Skin of body (tissue), 2 donors: Measurements from ENCODE around the gene GGA2. TPM values are rescaled to one million over a fixed set of nuclear protein-coding genes. Genes with fewer than 3 reads are reported as not detected.
A peak's percentile ranks its signal among the peaks of the same experiment; 100 is the strongest.
"Not testable (repeated sequence)": the region's sequence is repeated elsewhere in the genome, so short reads cannot be mapped to it uniquely, and the experiment has no call there.

Experiments used
- DNase-seq: peaks from one replicate; lab custom pipeline; 2025; lab: John Stamatoyannopoulos, UW
- total RNA-seq: library from RNA; depleted of rRNA; stranded (reverse); fragments of >200 nt; gene quantifications from one replicate; pipeline ENCODE4 v1.2.3, GENCODE V29; 2014

Gene GGA2
- total RNA-seq, 1 donor from 2014 or later = 45.0 TPM

DNA sequence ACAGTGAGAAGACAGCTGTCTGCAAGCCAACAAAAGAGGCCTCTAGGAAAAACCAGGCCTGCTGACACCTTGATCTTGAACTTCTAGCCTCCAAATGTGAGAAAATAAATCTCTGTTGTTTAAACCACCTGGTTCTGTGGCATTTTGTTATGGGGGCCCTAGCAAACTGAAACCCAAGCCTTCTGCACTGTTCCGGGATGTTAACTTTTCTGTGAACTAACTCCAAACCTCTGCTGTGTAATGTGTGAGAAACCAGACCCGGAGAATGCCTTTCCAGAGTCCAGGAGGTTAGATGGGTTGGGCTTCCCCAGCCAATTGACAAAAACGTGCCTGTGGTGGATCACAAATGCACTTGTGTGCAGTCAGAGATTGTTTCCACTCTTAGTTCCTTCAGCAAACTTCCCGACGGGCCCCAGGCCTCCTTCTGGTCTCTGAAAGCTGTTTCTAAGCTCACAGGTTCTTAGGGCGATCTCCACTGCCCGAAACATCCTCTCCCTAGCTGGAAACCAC is 13.6 kb upstream of the GGA2 start:
- no peak for DNase-seq

- DNase-seq = no peak
Measured at GRCh38 chr16:23523321-23523720, 13.0 kb upstream of the GGA2 start.

GRCh38 chr16:23521965-23522364 is 11.7 kb upstream of the GGA2 start:
- DNase-seq = no peak

DNA sequence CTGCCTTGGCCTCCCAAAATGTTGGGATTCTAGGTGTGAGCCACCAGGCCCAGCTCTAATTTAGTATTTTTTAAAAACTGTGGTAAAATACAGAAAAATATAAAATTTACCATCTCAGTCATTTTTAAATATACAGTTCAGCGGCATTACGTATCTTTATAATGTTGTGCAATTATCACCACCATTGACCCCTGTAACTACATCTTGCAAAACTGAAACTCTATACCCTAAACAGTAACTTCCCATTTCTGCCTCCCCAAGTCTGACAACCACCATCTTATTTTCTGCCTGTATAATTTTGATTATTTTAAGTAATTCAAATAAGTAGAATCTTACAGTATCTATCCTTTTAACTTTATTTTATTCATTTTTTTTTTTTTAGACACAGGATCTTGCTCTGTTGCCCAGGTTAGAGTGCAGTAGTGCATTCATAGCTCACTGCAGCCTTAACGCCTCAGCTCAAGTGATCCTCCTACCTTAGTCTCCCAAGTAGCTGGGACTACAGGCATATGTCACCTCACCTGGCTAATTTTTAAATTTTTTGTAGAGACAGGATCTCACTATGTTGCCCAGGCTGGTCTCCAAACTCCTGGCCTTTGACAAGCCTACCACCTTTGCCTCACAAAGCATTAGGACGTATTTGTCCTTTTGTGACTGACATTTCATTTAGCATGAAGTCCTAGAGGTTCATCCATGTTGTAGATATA is 10.9 kb upstream of the GGA2 start:
- DNase-seq = no peak

GRCh38 chr16:23520500-23520899 is 10.2 kb upstream of the GGA2 start:
- no peak for DNase-seq

GRCh38 chr16:23519282-23519681 is 9.0 kb upstream of the GGA2 start:
- DNase-seq = no peak

GRCh38 chr16:23518435-23518891 is 8.2 kb upstream of the GGA2 start:
- DNase-seq = no peak

GRCh38 chr16:23516366-23517137 is 6.3 kb upstream of the GGA2 start:
- no peak for DNase-seq

GRCh38 chr16:23515881-23516280 is 5.6 kb upstream of the GGA2 start:
- DNase-seq = no peak

- DNase-seq = no peak
Measured at GRCh38 chr16:23514381-23515152, 4.3 kb upstream of the GGA2 start.

DNA sequence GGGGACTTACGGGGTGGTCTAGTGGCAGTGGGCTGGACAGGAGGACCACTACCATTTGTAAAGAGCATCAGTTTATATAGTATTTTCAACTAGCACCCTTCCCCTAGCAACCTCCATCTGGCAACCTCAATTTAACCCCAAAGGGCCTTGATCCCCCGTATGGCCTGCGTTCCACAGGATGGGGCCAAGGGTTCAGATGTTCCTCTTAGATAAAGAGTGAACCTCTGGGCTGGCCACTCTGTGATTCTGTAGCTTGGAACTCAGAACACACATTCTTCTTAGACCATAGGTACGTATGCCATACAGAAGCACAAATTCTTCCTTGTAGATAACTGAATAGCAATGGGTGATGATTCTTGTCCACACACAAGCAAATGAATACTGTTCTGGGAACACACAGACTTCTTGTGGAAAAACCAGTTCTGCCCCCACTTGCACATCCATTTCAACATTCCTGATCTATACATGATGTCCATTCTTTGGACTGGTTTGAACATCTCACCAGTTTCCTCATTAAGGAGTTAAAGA is 1.9 kb upstream of the GGA2 start:
- DNase-seq = no peak

GRCh38 chr16:23511731-23512130 is 1.4 kb upstream of the GGA2 start:
- no peak for DNase-seq

GRCh38 chr16:23510915-23511270 is 599 bp upstream of the GGA2 start:
- DNase-seq = not testable (repeated sequence)

DNA sequence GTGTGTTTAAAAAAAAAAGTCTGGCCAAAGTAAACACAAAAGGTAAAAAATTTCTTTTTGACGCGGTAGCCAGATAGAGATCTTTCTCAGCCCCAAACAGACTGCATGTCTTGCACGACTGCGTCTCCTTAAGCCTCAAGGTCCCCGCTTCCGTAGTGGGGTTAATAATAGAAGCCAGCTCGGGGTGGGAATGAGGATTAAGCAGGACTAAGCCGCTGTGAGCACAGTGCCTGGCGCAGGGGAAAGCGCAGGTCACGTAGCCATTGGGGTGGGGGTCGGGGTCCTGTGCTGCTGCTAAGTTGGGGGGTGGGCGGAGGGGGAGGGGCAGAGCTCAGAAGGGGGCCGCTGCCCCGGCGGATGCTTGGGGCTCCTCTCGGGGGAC is 521 bp downstream of the GGA2 start:
- peak; percentile 3 for DNase-seq

DNA sequence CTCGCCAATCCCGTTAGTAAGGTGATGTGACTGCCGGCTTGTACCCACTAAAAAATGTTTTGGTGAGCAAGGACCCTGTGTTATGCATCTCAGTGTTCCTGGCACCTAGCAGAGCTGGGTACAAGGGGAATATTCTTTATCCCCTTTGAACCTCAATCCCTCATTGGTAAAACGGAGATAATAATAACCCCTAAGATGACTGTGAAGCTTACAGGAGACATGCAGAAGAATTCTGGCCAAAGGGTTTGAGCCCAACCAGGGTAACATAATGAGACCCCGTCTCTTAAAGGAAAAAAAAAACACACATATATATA is 896 bp downstream of the GGA2 start:
- no peak for DNase-seq

DNA sequence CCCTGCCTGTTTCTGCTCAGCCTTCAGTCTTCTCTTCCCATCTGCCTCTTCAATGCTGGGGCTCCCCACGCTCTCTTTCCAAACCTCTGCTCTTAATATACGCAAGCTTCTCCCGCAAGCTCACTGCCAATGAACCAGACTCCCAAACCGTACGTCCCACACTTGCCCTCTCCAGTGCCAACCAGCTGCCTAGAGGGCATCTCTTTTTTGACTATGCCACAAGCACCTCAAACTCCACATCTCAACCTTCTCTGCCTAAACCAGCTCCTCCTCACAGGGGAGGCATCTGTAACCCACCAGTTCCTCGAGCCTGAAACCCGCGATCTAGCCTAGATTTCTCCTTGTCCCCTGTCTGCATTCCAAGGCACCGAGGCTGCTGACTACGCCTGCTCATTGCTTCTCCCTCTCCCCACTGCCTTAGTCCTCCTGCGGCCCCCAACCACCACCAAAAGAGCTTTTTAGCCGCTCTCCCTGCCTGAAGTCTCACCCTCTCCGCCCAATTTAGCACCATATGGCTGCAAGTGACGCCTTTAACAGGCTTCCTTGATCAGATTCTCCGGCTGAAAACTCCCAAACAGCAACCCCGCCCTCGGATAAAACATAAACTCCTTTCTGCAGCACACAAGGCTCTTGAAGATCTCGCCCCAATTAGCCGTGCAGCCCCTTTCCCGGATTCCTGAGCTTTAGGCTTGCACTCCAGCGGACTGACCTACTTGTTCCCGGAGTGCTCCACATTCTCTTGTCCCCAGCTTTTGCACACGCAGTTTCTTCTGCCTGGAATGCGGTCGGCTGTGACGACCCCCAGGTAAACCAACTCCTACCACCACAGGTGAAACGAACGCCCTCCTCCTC is 1.5 kb downstream of the GGA2 start:
- peak; percentile 44 for DNase-seq

GRCh38 chr16:23506606-23506994 is 3.7 kb downstream of the GGA2 start:
- DNase-seq = no peak

DNA sequence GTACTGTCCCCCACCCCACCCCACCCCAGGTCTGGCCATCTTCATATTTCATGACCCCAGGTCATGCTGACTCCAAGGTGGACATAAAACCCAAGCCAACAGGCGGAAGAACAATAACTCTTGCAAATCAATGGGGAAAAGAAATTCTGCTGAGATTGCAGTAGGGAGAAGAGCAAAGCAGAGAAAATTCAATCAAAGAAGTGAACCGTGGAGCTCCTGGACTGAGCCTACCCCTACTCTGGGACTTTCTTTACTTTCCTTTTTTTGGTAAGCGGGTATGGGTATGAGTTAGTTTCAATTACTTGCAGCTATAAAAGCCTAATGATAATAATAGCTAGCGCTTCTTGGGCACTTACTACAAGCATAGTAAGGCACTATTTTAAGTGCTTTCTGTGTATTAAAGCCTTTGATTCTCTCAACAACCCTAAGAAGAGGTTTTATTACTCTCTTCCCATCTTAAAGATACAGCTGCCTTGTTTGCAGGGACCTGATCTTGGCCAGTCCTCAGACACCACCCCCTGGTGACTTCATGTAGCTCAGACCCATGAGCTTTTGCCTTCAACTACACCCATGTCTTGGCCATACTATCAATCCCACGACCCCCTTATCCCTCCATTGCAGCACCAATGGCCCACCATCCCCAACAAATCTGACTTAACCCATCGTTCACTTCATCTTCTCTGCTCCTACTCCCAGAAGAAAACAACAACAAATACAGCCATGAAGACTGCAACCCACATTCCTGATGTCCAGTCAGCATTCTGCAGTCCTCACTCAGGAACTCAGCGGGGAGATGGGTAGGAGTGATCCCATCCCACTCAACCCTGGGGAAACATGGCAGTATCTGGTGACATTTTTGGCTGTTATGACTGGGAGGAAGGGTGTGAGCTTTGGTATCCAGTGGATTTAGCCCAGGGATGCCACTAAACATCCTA is 4.4 kb downstream of the GGA2 start:
- no peak for DNase-seq

- no peak for DNase-seq
Measured at GRCh38 chr16:23505180-23505665, 5.1 kb downstream of the GGA2 start.
